Measurements from ENCODE around the gene AKR1A1.
"Not testable (repeated sequence)": the region's sequence is repeated elsewhere in the genome, so short reads cannot be mapped to it uniquely, and the experiment has no call there.

The AKR1A1 gene

DNA sequence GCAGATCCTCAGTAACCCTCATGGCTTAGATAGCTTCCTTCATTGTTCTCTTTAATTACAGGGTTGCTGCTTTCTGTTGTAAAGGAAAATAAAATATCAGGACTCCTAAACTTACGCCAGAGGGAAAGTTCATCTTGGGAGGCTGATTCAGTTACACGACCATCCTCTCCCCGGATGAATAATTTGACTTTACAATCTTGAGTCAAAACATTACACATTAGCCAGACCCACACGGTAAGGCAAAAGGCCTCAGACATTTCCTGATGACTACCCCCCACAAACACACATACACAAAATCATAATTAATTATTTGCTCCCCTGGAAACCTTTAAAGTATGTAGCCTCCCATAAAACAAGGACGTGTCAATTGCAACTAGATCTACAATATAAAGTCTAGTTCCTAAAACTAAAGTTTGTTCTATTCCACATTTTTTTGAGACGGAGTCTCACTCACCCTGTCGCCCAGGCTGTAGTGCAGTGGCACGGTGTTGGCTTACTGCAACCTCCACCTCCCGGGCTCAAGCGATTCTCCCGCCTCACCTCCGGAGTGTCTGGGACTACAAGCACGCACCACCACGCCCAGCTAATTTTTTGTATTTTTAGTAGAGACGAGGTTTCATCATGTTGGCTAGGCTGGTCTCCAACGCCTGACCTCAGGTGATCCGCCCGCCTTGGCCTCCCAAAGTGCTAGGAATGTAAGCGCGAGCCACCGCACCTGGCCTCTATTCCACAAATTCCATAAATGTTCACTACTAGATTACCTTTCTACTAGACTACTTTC, 28.1 kb upstream of the AKR1A1 start:
- peak overlapping the region; percentile 82 for H3K27ac ChIP-seq
- no peak for DNase-seq (ENCODE audit: low read depth, low spot score)

- not testable (repeated sequence) for DNase-seq (ENCODE audit: low read depth, low spot score); H3K27ac ChIP-seq
Observed at GRCh38 chr1:45523516-45523915, 27.1 kb upstream of the AKR1A1 start.

DNA sequence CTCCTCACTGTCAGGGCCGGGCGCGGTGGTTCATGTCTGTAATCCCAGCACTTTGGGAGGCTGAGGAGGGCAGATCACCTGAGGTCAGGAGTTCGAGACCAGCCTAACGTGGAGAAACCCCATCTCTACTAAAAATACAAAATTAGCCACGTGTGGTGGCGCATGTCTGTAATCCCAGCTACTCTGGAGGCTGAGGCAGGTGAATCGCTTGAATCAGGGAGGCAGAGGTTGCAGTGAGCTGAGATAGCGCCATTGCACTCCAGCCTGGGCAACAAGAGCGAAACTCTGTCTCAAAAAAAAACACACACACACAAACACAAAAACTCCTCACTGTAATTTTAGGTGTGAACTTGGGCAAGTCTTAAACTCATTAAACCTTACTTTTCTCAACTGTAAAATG, 26.7 kb upstream of the AKR1A1 start:
- H3K27ac ChIP-seq; DNase-seq (ENCODE audit: low read depth, low spot score): not testable (repeated sequence)

DNA sequence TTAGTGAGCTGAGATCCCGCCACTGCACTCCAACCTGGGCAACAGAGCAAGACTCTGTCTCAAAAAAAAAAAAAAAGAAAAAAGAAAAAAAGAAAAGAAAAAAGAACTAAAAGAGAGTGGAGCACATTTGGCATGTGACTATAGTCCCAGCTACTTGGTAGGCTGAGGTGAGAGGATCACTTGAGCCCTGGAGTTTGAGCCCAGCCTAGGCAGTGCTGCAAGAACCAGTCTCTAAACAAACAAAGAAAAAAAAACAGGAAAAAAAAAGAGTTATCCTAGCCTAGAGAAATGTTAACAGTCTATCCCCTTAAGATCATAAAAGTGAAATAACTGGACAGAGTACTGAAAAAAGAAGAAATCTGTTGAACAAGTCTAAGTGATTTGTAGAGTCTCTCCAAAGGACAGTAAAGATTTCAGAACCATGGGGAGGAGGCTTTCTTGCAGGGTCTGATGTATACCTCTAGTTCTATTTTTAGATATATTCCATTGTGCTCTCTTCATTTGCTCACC, 24.4 kb upstream of the AKR1A1 start:
- DNase-seq (ENCODE audit: low read depth, low spot score) = no peak
- no peak overlapping the region for H3K27ac ChIP-seq

- no peak for DNase-seq (ENCODE audit: low read depth, low spot score)
- no peak overlapping the region for H3K27ac ChIP-seq
Observed at GRCh38 chr1:45530632-45531135, 19.9 kb upstream of the AKR1A1 start.

GRCh38 chr1:45531873-45532272, 18.8 kb upstream of the AKR1A1 start:
- no peak overlapping the region for H3K27ac ChIP-seq
- DNase-seq (ENCODE audit: low read depth, low spot score) = no peak

GRCh38 chr1:45535988-45536766, 14.4 kb upstream of the AKR1A1 start:
- DNase-seq (ENCODE audit: low read depth, low spot score) = no peak
- no peak overlapping the region for H3K27ac ChIP-seq

GRCh38 chr1:45536886-45537285, 13.7 kb upstream of the AKR1A1 start:
- no peak for DNase-seq (ENCODE audit: low read depth, low spot score)
- H3K27ac ChIP-seq = no peak overlapping the region

GRCh38 chr1:45541193-45541592, 9.4 kb upstream of the AKR1A1 start:
- no peak for DNase-seq (ENCODE audit: low read depth, low spot score)
- H3K27ac ChIP-seq = no peak overlapping the region

DNA sequence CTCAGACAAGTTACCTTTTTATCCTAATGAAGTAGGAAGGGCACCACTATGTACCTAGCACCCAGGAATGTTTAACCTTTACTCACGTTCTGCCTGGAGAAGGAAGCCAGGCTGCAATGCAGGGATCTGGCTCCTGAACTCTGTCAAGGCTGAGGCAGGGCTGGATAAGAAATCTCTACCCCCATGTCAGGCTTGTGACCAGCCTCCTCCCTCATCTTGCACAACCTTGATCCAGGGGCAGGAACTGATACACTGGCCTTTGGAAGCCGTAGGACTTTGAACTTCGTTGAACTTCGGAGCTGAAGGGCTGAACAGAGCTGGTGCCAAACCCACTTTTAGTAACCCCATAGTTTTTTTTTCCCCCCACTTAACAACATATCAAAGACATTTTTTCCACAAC, 8.0 kb upstream of the AKR1A1 start:
- no peak for DNase-seq (ENCODE audit: low read depth, low spot score)
- no peak overlapping the region for H3K27ac ChIP-seq

- no peak for DNase-seq (ENCODE audit: low read depth, low spot score)
- H3K27ac ChIP-seq = no peak overlapping the region
Observed at GRCh38 chr1:45543581-45544417, 6.8 kb upstream of the AKR1A1 start.

GRCh38 chr1:45544530-45544929, 6.1 kb upstream of the AKR1A1 start:
- DNase-seq (ENCODE audit: low read depth, low spot score) = no peak
- no peak overlapping the region for H3K27ac ChIP-seq

DNA sequence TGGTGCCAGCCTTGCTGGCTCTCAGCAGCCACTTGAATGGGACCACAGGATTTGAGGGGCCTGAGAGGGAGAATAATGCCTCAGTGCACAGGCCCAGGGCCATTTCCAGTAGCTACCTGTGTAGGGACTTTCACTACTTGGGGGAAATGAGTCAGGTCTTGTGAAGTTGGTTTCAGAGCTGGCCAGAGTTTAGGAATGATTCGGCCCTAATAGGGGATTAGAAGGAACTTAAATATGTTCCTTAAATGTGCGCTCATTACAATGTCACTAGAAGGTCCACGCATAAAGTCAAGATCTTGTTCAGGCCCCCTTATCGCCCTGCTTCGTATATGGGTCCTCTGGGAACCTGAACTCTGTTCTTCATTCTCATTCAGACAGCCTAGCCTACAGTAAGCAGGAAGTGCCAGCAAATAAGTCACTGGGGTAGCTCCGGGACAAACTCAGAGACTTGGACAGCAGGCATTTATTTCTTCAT, 5.6 kb upstream of the AKR1A1 start:
- H3K27ac ChIP-seq = no peak overlapping the region
- DNase-seq (ENCODE audit: low read depth, low spot score) = no peak

- no peak for DNase-seq (ENCODE audit: low read depth, low spot score)
- no peak overlapping the region for H3K27ac ChIP-seq
Observed at GRCh38 chr1:45545553-45546310, 4.9 kb upstream of the AKR1A1 start.

DNA sequence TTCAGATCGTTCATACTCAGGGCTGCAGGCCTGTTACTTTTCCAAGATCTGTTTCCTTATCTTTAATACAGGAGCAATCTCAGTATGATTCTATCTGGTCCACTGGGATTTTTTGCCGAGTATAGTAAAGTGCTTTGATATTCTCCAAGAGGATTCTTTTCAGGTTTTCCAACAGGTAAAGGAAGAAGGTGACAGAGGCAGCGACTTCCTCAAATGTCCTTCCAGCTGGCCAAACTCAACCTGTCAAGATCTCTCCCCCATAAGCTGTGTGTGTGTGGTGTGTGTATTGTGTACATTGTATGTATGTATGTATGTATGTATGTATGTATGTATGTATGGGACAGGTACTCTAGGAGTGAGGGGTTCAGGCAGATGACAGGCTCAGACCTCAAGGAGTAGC, 1.1 kb downstream of the AKR1A1 start:
- DNase-seq (ENCODE audit: low read depth, low spot score) = no peak
- peak overlapping the region; percentile 78 for H3K27ac ChIP-seq

DNA sequence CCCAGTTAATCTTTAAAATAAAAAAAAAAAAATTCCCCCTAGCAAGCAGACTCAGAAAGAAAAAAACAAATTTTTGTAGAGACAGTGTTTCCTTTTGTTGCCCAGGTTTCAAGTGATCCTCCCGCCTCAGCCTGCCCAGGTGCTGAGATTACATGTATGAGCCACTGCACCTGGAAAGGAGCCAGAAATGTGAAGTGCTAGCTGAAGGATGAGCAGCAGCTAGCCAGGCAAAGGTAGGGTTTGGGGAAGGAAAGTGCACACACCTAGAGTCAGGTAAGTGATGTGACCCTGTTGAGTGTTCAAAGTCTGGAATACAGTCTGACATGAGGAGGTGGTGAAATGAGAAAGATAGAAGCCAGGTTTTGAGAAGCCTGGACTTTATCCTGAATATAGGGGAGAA, 1.7 kb downstream of the AKR1A1 start:
- DNase-seq (ENCODE audit: low read depth, low spot score) = no peak
- H3K27ac ChIP-seq = no peak overlapping the region

DNA sequence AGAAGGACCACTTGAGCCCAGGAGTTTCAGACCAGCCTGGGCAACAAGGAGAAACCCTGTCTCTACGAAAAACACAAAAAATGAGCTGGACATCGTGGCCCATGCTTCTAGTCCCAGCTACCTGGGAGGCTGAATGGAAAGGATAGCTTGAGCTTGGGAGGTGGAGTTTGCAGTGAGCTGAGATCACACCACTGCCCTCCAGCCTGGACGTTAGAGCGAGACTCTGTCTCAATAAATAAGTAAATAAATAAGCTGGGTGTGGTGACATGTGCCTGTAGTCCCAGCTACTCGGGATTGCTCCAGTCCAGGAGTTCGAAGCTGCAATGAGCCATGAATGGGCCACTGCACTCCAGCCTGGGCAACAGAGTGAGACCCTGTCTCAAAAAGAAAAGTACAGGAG, 3.6 kb downstream of the AKR1A1 start:
- no peak for DNase-seq (ENCODE audit: low read depth, low spot score)
- H3K27ac ChIP-seq = no peak overlapping the region

- peak overlapping the region; percentile 34 for H3K27ac ChIP-seq
- no peak for DNase-seq (ENCODE audit: low read depth, low spot score)
Observed at GRCh38 chr1:45557422-45557944, 6.9 kb downstream of the AKR1A1 start.

DNA sequence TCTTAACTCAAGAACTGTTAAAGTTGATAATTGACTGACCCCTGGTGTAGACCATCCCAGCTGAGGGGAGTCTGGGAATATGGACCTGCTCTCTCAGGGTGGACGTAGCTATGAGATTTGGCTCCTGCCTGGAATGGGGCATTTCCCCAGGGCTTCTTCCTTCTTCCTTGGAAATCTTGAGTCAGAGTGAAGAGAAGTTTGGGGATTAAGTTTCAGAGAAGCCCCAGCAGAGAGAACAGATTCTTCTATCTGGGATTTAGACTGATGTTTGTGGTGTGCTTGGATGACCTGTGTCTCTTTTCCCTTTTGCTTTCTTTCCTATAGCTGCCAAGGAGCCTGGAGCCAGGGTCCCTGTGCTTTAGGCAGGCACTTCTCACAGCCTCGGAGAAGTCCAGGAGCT, 13.2 kb downstream of the AKR1A1 start:
- no peak for DNase-seq (ENCODE audit: low read depth, low spot score)
- no peak overlapping the region for H3K27ac ChIP-seq
